GM19328 (cell line): ENCODE results near the gene FKBP2.
"Not testable (repeated sequence)": the region's sequence is repeated elsewhere in the genome, so short reads cannot be mapped to it uniquely, and the experiment has no call there.

ENCODE experiments used
- ATAC-seq: cut with Tn5 transposase; IDR thresholded peaks from one replicate; pipeline ENCODE4 v1.9.1; 2021; ENCODE audit warnings: mild to moderate bottlenecking, moderate library complexity; ENCODE audit not compliant: unreplicated experiment

FKBP2 gene

GRCh38 chr11:64232182-64232966, 8.5 kb upstream of the FKBP2 start:
- no peak for ATAC-seq

- no peak for ATAC-seq
Measured at GRCh38 chr11:64232967-64233315, 8.0 kb upstream of the FKBP2 start.

GRCh38 chr11:64233913-64234586, 6.8 kb upstream of the FKBP2 start, which contains the start of gene VEGFB:
Gene VEGFB (plus strand): TSS chr11:64234584. CDS start chr11:64234834, 250 bp downstream.
- ATAC-seq, result no peak

- no peak for ATAC-seq
Measured at GRCh38 chr11:64234647-64235379, 6.1 kb upstream of the FKBP2 start.

- ATAC-seq, result no peak
Measured at GRCh38 chr11:64235437-64236161, 5.3 kb upstream of the FKBP2 start.

GRCh38 chr11:64237484-64237951, 3.4 kb upstream of the FKBP2 start:
- no peak for ATAC-seq

- no peak for ATAC-seq
Measured at GRCh38 chr11:64238076-64238475, 2.8 kb upstream of the FKBP2 start.

GRCh38 chr11:64238999-64239398, 1.9 kb upstream of the FKBP2 start:
- ATAC-seq, result no peak

- ATAC-seq, result no peak
Measured at GRCh38 chr11:64239662-64240434, 1.0 kb upstream of the FKBP2 start.

GRCh38 chr11:64241241-64241490, 271 bp downstream of the FKBP2 start:
- peak; percentile 74 for ATAC-seq

GRCh38 chr11:64241491-64242374, 838 bp downstream of the FKBP2 start:
- ATAC-seq, result peak; percentile 2

- ATAC-seq, result no peak
Measured at GRCh38 chr11:64243236-64243854, 2.5 kb downstream of the FKBP2 start.

GRCh38 chr11:64244107-64244506, 3.2 kb downstream of the FKBP2 start:
- ATAC-seq, result no peak

GRCh38 chr11:64244966-64245365, 4.1 kb downstream of the FKBP2 start:
- ATAC-seq, result no peak

- ATAC-seq, result no peak
Measured at GRCh38 chr11:64245401-64245796, 4.5 kb downstream of the FKBP2 start.

- ATAC-seq, result no peak
Measured at GRCh38 chr11:64245797-64246620, 5.1 kb downstream of the FKBP2 start.

GRCh38 chr11:64246621-64246870, 5.7 kb downstream of the FKBP2 start:
- not testable (repeated sequence) for ATAC-seq
